Loucy (cell line): ENCODE results near the gene NLRP9.

Source experiments
- H2AFZ ChIP-seq: fragments of 200-600 bp; sonication (generic); 2 replicates; pipeline ENCODE4 v1.6.0; 2016; ENCODE audit warnings: antibody characterized with exemption, mild to moderate bottlenecking, low read length, moderate library complexity
- H3F3A ChIP-seq: fragments of 200-600 bp; 2 replicates; pipeline ENCODE4 v1.6.0; 2016; ENCODE audit warnings: antibody characterized with exemption, low read depth, mild to moderate bottlenecking
- H3K27me3 ChIP-seq: fragments of 200-600 bp; sonication (generic); 2 replicates; pipeline ENCODE4 v1.6.1; 2014; ENCODE audit warnings: low read length, mild to moderate bottlenecking; ENCODE audit not compliant: insufficient read depth, poor library complexity, severe bottlenecking
- H3K36me3 ChIP-seq: fragments of 200-600 bp; sonication (generic); 2 replicates; pipeline ENCODE4 v1.6.1; 2016; ENCODE audit warnings: low read length; ENCODE audit not compliant: insufficient read depth
- H3K4me1 ChIP-seq: fragments of 200-600 bp; sonication (generic); 2 replicates; pipeline ENCODE4 v1.5.1; 2014; ENCODE audit warnings: low read length, mild to moderate bottlenecking; ENCODE audit not compliant: insufficient read depth, poor library complexity, severe bottlenecking
- H3K4me2 ChIP-seq: fragments of 200-600 bp; sonication (generic); 2 replicates; pipeline ENCODE4 v1.6.0; 2014; ENCODE audit warnings: antibody characterized with exemption, low read length, low read depth, mild to moderate bottlenecking; ENCODE audit not compliant: poor library complexity, severe bottlenecking
- H3K4me3 ChIP-seq: fragments of 200-600 bp; sonication (generic); 2 replicates; pipeline ENCODE4 v1.5.1; 2014; ENCODE audit warnings: low read length, mild to moderate bottlenecking, mixed read lengths; ENCODE audit not compliant: poor library complexity, severe bottlenecking
- H3K79me2 ChIP-seq: fragments of 200-600 bp; sonication (generic); 2 replicates; pipeline ENCODE4 v1.6.1; 2014; ENCODE audit warnings: low read length; ENCODE audit not compliant: insufficient read depth
- H3K9ac ChIP-seq: fragments of 200-600 bp; sonication (generic); 2 replicates; pipeline ENCODE4 v1.6.0; 2014; ENCODE audit warnings: mild to moderate bottlenecking, low read depth, low read length, moderate library complexity; ENCODE audit not compliant: poor library complexity, severe bottlenecking
- H3K9me2 ChIP-seq: fragments of 200-600 bp; sonication (generic); replicated peaks from 2 replicates; pipeline ENCODE4 v1.6.1; 2016; ENCODE audit warnings: low read depth, low read length, mixed read lengths
- H3K9me3 ChIP-seq: fragments of 200-600 bp; sonication (generic); 2 replicates; pipeline ENCODE4 v1.6.1; 2014; ENCODE audit warnings: mild to moderate bottlenecking, antibody characterized with exemption, low read length, low read depth; ENCODE audit not compliant: insufficient read depth
- H4K20me1 ChIP-seq: fragments of 200-600 bp; sonication (generic); 2 replicates; pipeline ENCODE4 v1.6.0; 2014; ENCODE audit warnings: antibody characterized with exemption, low read length, mild to moderate bottlenecking; ENCODE audit not compliant: insufficient read depth, poor library complexity, severe bottlenecking
- EZH2phosphoT487 ChIP-seq: fragments of 200-600 bp; IDR thresholded peaks from 2 replicates; pipeline ENCODE4 v1.6.1; 2018; ENCODE audit warnings: antibody characterized with exemption, mild to moderate bottlenecking, moderate library complexity, borderline replicate concordance
- TF ChIP-seq, protein P1 (sequence below): fragments of 200-600 bp; sonication (generic); conservative IDR thresholded peaks from 2 replicates; pipeline ENCODE4 v1.5.1; 2014; ENCODE audit warnings: mild to moderate bottlenecking, antibody characterized with exemption, low read length

NLRP9 gene

DNA sequence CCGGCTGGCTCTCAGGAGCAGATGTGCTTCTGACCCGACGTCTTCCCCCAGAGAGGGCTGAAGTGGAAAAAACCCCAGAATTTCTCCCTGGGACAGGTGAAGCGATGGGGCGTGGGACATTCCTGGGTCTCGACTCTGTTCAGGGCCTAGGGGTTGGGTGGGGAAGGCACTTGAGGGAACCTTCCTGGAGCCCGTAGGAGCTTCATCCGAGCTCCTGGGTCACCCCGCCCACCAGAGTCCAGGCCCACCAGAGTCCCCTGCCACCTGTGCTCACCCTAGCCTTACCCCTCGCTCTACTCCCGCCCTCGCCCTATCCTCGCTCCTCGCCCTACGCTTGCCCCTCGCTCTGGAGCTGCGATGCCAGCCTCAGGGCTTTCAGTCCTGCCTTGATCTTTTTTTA is 39.9 kb downstream of the NLRP9 start:
- Histone ChIP-seq H3F3A (no peaks in the 10 kb centered on the region), H3K4me2 (no peak overlapping the region), H4K20me1 (no peaks in the 10 kb centered on the region), H3K79me2 (no peaks in the 10 kb centered on the region), H3K36me3 (peaks cover 36% of the 10 kb centered on the region; the same call in 1 of the 2 replicates), H3K9me2 (no peaks in the 10 kb centered on the region), H3K4me3 (no peak overlapping the region), H3K4me1 (no peaks in the 10 kb centered on the region), H2AFZ (no peak overlapping the region), H3K9me3 (no peaks in the 10 kb centered on the region), H3K27me3 (no peaks in the 10 kb centered on the region), H3K9ac (no peak overlapping the region)
- TF ChIP-seq, protein P1, sequence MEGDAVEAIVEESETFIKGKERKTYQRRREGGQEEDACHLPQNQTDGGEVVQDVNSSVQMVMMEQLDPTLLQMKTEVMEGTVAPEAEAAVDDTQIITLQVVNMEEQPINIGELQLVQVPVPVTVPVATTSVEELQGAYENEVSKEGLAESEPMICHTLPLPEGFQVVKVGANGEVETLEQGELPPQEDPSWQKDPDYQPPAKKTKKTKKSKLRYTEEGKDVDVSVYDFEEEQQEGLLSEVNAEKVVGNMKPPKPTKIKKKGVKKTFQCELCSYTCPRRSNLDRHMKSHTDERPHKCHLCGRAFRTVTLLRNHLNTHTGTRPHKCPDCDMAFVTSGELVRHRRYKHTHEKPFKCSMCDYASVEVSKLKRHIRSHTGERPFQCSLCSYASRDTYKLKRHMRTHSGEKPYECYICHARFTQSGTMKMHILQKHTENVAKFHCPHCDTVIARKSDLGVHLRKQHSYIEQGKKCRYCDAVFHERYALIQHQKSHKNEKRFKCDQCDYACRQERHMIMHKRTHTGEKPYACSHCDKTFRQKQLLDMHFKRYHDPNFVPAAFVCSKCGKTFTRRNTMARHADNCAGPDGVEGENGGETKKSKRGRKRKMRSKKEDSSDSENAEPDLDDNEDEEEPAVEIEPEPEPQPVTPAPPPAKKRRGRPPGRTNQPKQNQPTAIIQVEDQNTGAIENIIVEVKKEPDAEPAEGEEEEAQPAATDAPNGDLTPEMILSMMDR: no peak
- no peak for TF ChIP-seq EZH2phosphoT487

DNA sequence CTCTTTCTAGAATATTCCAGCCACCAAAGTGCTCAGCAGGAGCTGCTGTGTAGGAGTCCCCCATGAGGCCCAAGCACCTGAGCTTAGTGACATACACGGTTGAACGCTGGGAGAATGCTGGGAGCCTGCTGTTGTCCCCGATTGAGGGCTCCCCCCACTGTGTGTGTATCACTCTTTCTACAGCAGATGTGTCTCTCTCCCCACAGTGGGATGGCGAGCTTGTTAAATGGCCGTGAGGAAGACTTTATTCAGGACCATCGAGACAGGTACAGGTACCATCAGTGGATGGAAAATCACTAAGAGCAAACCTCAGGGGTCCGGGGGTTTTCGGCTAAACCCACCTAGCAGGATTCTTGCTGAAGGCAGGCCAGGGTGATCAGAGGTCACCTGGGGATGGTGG is 40.5 kb downstream of the NLRP9 start:
- H3K27me3 ChIP-seq: no peaks in the 10 kb centered on the region
- no peaks in the 10 kb centered on the region for H3K9me3 ChIP-seq

DNA sequence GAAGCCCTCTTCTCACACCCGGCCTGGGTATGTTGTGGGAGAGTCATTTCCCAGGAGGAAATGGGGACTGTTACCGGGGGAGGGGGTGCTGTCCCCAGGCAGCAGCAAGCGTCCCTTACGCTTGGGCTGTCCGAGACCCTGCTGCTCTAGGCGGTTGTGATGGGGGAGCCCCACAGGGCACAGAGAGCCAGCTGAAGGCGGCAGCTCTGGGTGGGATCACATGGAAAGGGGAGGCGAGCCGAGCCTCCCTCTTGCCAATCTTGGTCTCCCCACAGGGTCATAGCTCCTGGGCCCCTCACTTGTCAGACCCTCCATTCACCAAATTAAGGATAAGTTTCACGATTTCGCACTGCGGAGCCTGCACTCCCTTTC is 41.1 kb downstream of the NLRP9 start:
- Histone ChIP-seq H2AFZ (no peak overlapping the region), H3K4me3 (no peak overlapping the region), H3K79me2 (no peaks in the 10 kb centered on the region), H3K9me3 (no peaks in the 10 kb centered on the region), H3K9ac (no peak overlapping the region), H3K4me2 (no peak overlapping the region), H4K20me1 (no peaks in the 10 kb centered on the region), H3K27me3 (no peaks in the 10 kb centered on the region), H3F3A (no peaks in the 10 kb centered on the region), H3K4me1 (no peaks in the 10 kb centered on the region), H3K9me2 (no peaks in the 10 kb centered on the region), H3K36me3 (peaks cover 44% of the 10 kb centered on the region; the same call in 1 of the 2 replicates)
- TF ChIP-seq, protein P1: no peak
- no peak for TF ChIP-seq EZH2phosphoT487

More for the DNA sequence above, 40.5 kb downstream of the NLRP9 start:
- no peak overlapping the region for H2AFZ ChIP-seq
- H3K4me1 ChIP-seq: no peaks in the 10 kb centered on the region
- no peaks in the 10 kb centered on the region for H3K79me2 ChIP-seq
- H3F3A ChIP-seq: no peaks in the 10 kb centered on the region
- no peaks in the 10 kb centered on the region for H4K20me1 ChIP-seq
- no peak overlapping the region for H3K4me3 ChIP-seq
- TF ChIP-seq, protein P1: no peak
- TF ChIP-seq EZH2phosphoT487: no peak
- peaks cover 42% of the 10 kb centered on the region; the same call in 1 of the 2 replicates for H3K36me3 ChIP-seq
- no peaks in the 10 kb centered on the region for H3K9me2 ChIP-seq
- H3K4me2 ChIP-seq: no peak overlapping the region
- H3K9ac ChIP-seq: no peak overlapping the region
